H7 (cell line): ENCODE data around the gene KDELR1. TPM values are rescaled to one million over a fixed set of nuclear protein-coding genes. Genes with fewer than 3 reads are reported as not detected.
A peak's percentile ranks its signal among the peaks of the same experiment; 100 is the strongest.

ENCODE experiments used
- DNase-seq: peaks from one replicate; pipeline ENCODE4 v3.0.0; 2012
- H3K27me3 ChIP-seq: 2 replicates; pipeline ENCODE4 v1.6.0; 2011; ENCODE audit warnings: mild to moderate bottlenecking, low read length; ENCODE audit not compliant: control insufficient read depth, insufficient read depth
- H3K36me3 ChIP-seq: replicated peaks from 2 replicates; pipeline ENCODE4 v1.5.1; 2011; ENCODE audit warnings: low read length; ENCODE audit not compliant: control insufficient read depth, insufficient read depth
- H3K4me3 ChIP-seq: 2 replicates; pipeline ENCODE4 v1.5.1; 2011; ENCODE audit warnings: low read depth, mild to moderate bottlenecking, control low read depth, low read length, moderate library complexity; ENCODE audit not compliant: insufficient read depth
- total RNA-seq: library from RNA; depleted of rRNA; stranded (reverse); fragments of >200 nt; shearing (Covaris generic); gene quantifications from 2 replicates; pipeline ENCODE4 v1.2.3, GENCODE V29; 2014

The KDELR1 gene
- total RNA-seq, 1 experiment from 2014 or later = 110 TPM

GRCh38 chr19:48353677-48354076 is 37.7 kb downstream of the KDELR1 start:
- no peak for DNase-seq
- Histone ChIP-seq H3K4me3 (no peak overlapping the region), H3K27me3 (no peaks in the 10 kb centered on the region), H3K36me3 (no peaks in the 10 kb centered on the region)

GRCh38 chr19:48351341-48351752 is 40.0 kb downstream of the KDELR1 start:
- Histone ChIP-seq H3K4me3 (no peak overlapping the region), H3K36me3 (no peaks in the 10 kb centered on the region), H3K27me3 (no peaks in the 10 kb centered on the region)
- DNase-seq = peak; percentile 95

GRCh38 chr19:48350856-48351255 is 40.5 kb downstream of the KDELR1 start:
- Histone ChIP-seq H3K36me3 (no peaks in the 10 kb centered on the region), H3K27me3 (no peaks in the 10 kb centered on the region), H3K4me3 (no peak overlapping the region)
- no peak for DNase-seq

DNA sequence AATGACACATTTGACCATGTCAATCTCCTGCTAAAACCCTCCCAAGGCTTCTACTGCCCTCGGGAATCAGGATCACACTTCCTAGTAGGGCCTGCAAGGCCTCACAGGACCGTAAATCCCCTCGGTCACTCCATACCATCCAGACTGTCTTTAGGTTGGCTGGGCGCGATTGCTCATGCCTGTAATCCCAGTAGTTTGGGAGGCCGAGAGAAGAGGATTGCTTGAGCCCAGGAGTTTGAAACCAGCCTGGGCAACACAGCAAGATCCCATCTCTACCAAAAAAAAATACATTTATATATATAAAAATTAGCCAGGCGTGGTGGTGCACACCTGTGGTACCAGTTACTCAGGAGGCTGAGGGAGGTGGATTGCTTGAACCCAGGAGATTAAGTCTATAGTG is 42.6 kb downstream of the KDELR1 start:
- no peak for DNase-seq
- Histone ChIP-seq H3K4me3 (no peak overlapping the region), H3K36me3 (no peaks in the 10 kb centered on the region), H3K27me3 (no peaks in the 10 kb centered on the region)

DNA sequence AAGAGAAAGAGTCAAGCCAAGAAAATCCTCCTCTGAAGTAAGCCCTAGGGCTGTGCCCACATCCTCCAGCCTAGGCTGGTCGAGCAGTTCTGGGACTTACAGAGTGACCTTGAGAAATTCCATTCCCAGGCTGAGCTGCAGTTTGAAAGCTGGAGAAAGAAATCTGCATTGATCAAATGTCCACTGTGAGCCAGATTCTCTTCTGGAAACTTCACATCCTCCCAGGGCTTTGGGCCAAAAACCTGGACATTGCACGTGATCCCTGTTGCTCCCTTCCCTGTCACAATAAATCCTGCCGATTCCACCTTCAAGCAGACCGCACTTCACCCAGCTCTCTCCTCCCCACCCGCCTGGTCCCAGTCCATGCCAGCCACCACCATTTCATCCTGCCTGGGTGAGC is 43.3 kb downstream of the KDELR1 start:
- Histone ChIP-seq H3K36me3 (no peaks in the 10 kb centered on the region), H3K27me3 (no peaks in the 10 kb centered on the region), H3K4me3 (no peak overlapping the region)
- no peak for DNase-seq

GRCh38 chr19:48346191-48346590 is 45.2 kb downstream of the KDELR1 start:
- H3K4me3 ChIP-seq = no peak overlapping the region
- no peak for DNase-seq
- no peaks in the 10 kb centered on the region for H3K36me3 ChIP-seq

GRCh38 chr19:48344892-48345291 is 46.5 kb downstream of the KDELR1 start:
- H3K36me3 ChIP-seq = no peaks in the 10 kb centered on the region
- peak; percentile 74 for DNase-seq
- H3K4me3 ChIP-seq = no peak overlapping the region
- no peaks in the 10 kb centered on the region for H3K27me3 ChIP-seq

More at GRCh38 chr19:48346191-48346590, 45.2 kb downstream of the KDELR1 start:
- H3K27me3 ChIP-seq = no peaks in the 10 kb centered on the region

- Histone ChIP-seq H3K36me3 (no peaks in the 10 kb centered on the region), H3K27me3 (no peaks in the 10 kb centered on the region), H3K4me3 (no peak overlapping the region)
- DNase-seq = peak; percentile 37
Measured at GRCh38 chr19:48342841-48343540, 48.4 kb downstream of the KDELR1 start.

DNA sequence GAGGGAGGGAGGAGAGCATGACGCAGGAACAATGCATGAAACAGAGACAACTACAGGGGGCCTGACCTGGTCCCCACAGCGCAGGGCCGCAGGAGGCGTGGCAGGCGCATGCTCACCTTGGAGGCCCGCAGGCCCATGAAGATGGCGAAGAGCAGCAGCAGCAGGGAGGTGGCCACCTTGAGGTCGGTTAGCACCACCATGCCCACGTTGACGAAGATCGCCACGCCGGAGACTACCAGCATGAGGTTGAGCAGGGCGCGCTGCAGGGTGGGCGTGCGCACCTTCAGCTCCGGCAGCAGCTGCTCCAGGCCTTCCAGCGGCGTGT is 49.0 kb downstream of the KDELR1 start:
- H3K27me3 ChIP-seq = no peaks in the 10 kb centered on the region
- DNase-seq = peak; percentile 72
- H3K4me3 ChIP-seq = no peak overlapping the region
- no peaks in the 10 kb centered on the region for H3K36me3 ChIP-seq

DNA sequence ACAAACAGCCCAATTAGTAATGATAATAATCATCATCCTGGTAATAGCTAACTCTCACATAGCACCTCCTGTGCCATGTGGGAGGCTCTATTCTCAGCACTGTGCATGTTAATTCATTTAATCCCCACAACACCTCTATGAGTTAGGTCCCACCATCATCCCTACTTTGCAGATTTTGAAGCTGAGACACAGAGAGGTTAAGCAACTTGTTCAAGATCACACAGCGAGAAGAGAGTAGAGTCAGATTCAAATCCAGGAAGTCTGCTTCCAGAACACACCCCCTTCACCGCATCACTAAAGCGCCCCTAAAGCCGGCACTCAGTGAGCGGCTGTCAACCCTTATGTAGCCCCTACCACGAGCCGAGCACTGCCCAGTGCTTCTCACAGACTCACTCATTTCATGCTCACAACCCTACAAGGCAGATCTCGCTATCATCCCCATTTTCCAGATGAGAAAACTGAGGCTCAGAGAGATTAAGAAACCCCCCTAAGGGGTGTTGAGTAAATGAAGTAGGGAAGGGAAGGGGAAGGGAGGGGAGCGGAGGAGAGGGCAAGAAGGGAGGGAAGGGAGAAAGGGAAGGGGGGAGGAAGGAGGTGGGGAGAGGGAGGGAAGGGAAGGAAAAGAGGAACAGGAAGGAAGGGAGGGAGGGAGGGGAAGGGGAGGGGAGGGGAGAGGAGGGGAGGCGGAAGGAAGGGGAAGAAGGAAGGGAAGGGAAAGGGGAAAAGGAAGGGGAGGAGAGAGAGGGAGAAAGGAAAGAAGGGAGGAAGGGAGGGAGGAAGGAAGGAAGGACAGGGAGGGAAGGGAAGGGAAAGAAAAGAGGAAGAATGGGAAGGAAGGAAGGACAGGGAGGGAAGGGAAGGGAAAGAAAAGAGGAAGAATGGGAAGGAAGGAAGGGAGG is 49.6 kb downstream of the KDELR1 start:
- Histone ChIP-seq H3K36me3 (no peaks in the 10 kb centered on the region), H3K4me3 (no peak overlapping the region)

GRCh38 chr19:48340995-48341394 is 50.4 kb downstream of the KDELR1 start:
- no peaks in the 10 kb centered on the region for H3K36me3 ChIP-seq
- no peaks in the 10 kb centered on the region for H3K27me3 ChIP-seq
- no peak for DNase-seq
- no peak overlapping the region for H3K4me3 ChIP-seq

More for the DNA sequence above, 49.6 kb downstream of the KDELR1 start:
- DNase-seq = no peak
- H3K27me3 ChIP-seq = no peaks in the 10 kb centered on the region

DNA sequence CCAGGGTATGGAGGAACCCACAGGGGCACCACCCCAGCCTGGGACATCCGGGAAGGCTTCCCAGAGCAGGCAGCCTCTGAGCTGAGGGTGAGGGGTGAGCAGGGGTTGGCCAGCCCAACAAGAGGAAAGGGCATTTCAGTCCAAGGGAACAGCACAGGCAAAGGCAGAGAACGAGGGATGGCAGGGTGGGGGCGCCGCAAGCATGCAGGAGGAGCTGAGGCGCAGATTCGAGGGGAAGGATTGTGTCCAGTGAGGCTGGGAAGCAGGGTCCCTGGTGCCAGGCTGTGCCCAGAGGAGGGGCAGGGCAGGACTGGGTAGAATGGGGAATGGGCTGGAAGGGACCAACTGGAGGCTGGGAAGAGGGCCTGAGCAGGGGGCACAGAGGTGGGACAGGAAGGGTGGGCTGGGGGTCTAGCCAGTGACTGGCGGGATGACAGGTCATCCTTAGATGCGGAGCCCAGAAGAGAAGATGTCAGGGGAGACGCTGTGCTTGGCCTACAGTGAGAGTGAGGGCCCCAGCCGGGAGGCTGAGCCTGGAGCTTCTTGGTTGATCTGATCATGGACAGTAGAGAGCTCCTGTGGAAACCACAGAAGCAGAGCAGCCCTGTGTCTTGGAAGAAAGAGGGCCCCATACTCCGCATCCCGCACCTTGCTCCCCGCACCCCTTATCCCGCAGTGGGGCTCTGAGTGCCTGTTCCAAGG is 52.4 kb downstream of the KDELR1 start:
- no peaks in the 10 kb centered on the region for H3K36me3 ChIP-seq
- no peak overlapping the region for H3K4me3 ChIP-seq
- no peak for DNase-seq
- H3K27me3 ChIP-seq = no peaks in the 10 kb centered on the region

GRCh38 chr19:48338253-48338755 is 53.0 kb downstream of the KDELR1 start:
- DNase-seq = peak; percentile 44
- no peaks in the 10 kb centered on the region for H3K36me3 ChIP-seq
- no peak overlapping the region for H3K4me3 ChIP-seq
- H3K27me3 ChIP-seq = no peaks in the 10 kb centered on the region

- Histone ChIP-seq H3K27me3 (no peaks in the 10 kb centered on the region), H3K4me3 (peak overlapping the region; percentile 44), H3K36me3 (no peaks in the 10 kb centered on the region)
- peak; percentile 98 for DNase-seq
Measured at GRCh38 chr19:48333467-48334384, 57.6 kb downstream of the KDELR1 start.
